GM23248 (cell line): ENCODE measurements around the gene NFKBIA.

Experiments
- EZH2 ChIP-seq: fragments of 200-600 bp; sonication (generic); IDR thresholded peaks from 2 replicates; pipeline ENCODE4 v1.6.1; 2018; ENCODE audit warnings: antibody characterized with exemption, mild to moderate bottlenecking; ENCODE audit not compliant: insufficient read depth, poor library complexity, severe bottlenecking
- EZH2phosphoT487 ChIP-seq: fragments of 200-600 bp; sonication (generic); IDR thresholded peaks from 2 replicates; pipeline ENCODE4 v1.6.1; 2018; ENCODE audit warnings: antibody characterized with exemption, moderate library complexity, mild to moderate bottlenecking, low read depth; ENCODE audit not compliant: insufficient read depth

- TF ChIP-seq EZH2phosphoT487 (no peak), EZH2 (no peak)
Measured at GRCh38 chr14:35374263-35374712, 30.3 kb downstream of the NFKBIA start.
